Vagina (tissue), 2 donors: ENCODE data around the gene TTC34. TPM values are rescaled to one million over a fixed set of nuclear protein-coding genes. Genes with fewer than 3 reads are reported as not detected.
A peak's percentile ranks its signal among the peaks of the same experiment; 100 is the strongest.

Source experiments
- DNase-seq, 2 donors: peaks; one replicate each; pipeline ENCODE4 v3.0.0-alpha.2; 2017; ENCODE audit errors: extremely low spot score in 2 of 2
- H3K27ac ChIP-seq: fragments of 200-600 bp; sonication (generic); one replicate; pipeline ENCODE4 v1.5.1; 2019
- H3K27me3 ChIP-seq: fragments of 200-600 bp; sonication (generic); one replicate; pipeline ENCODE4 v1.5.1; 2019
- H3K36me3 ChIP-seq, 2 donors: fragments of 200-600 bp; sonication (generic); one replicate each; pipeline ENCODE4 v1.5.1; 2017 to 2019
- H3K4me1 ChIP-seq: fragments of 200-600 bp; sonication (generic); one replicate; pipeline ENCODE4 v1.5.1; 2019
- H3K4me3 ChIP-seq, 2 donors: fragments of 200-600 bp; sonication (generic); 1 replicate in 1 of 2; 2 replicates in 1 of 2; pipeline ENCODE4 v1.5.1; 2016 to 2019
- H3K9me3 ChIP-seq: fragments of 200-600 bp; sonication (generic); one replicate; pipeline ENCODE4 v1.5.1; 2019
- POLR2A ChIP-seq, 2 donors: fragments of 450-650 bp; IDR thresholded peaks; one replicate each; pipeline ENCODE4 v1.6.1; 2017; ENCODE audit warnings: antibody characterized with exemption in 2 of 2, mild to moderate bottlenecking in 2 of 2, moderate library complexity in 2 of 2
- POLR2AphosphoS5 ChIP-seq, 2 donors: sonication (generic); formaldehyde crosslinking; IDR thresholded peaks; one replicate each; pipeline ENCODE4 v1.9.0; 2017; ENCODE audit warnings: antibody characterized with exemption in 2 of 2, mild to moderate bottlenecking in 2 of 2, low read depth in 1 of 2; ENCODE audit not compliant: insufficient read depth in 1 of 2
- intact Hi-C: fragments of 100-400 bp; cut with DNase I; formaldehyde crosslinking; loops from one replicate; pipeline ENCODE4 v1.15.1; 2023
- total RNA-seq: library from RNA; depleted of rRNA; stranded (reverse); fragments of >200 nt; gene quantifications from one replicate; pipeline ENCODE4 v1.2.3, GENCODE V29; 2016
- TF ChIP-seq, protein P1 (sequence below), 3 experiments: fragments of 450-650 bp in 2 of 3; fragments of 200-600 bp in 1 of 3; sonication (generic) in 1 of 3; IDR thresholded peaks; one replicate each; pipeline ENCODE4 v1.5.1; 2017 to 2019; ENCODE audit warnings: antibody characterized with exemption in 3 of 3, mild to moderate bottlenecking in 2 of 3, moderate library complexity in 2 of 3

The TTC34 gene
- total RNA-seq, 1 donor from 2014 or later: under 0.01 TPM

DNA sequence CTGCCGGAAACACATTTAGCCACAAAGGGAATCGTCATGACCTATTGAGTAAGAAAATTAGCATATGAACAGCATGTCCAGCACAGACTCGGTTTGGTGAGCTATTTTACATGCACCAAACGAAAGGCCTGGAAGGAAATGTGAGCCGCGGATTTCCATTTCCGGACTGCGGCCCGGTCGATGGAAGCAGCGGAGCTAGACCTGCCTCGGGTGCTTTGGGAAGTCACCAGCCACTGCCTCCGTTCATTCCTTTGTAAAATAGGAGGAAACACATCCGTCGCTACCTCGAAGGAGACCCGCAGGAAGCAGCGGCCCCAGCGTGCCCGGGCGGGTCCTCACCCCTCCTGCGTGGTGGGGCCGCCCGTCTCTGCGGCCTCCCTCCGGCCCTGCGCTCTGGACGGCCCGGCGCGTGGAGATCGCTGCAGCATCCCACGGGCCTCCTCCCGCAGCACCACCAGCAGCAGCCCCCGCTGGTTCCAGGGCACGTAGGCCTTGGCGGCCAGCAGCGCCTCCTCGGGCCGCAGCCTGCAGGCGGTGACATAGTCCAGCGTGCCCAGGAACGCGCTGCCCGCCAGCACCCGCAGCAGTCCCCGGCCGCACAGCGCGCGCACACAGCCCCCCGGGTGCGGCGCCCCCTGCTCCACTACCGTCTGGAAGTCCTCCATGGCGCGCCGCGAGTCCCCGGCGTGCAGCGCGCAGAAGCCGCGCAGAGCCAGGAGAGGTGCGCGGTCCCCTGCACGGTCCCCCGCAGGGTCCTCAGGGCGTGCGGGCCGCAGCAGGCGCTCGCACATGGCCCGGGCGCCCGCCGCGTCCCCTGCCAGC lies 12.1 kb downstream of the TTC34 start:
- H3K4me3 ChIP-seq: no peak overlapping the region
- no peaks in the 10 kb centered on the region for H3K36me3 ChIP-seq
- no peaks in the 10 kb centered on the region for H3K4me1 ChIP-seq
- H3K9me3 ChIP-seq: peaks cover 4% of the 10 kb centered on the region
- DNase-seq: no peak
- no peak overlapping the region for H3K27ac ChIP-seq
- intact Hi-C loops: no loop called here
- TF ChIP-seq POLR2A (IDR thresholded peaks at IDR 0.05): no peak
- TF ChIP-seq, protein P1, sequence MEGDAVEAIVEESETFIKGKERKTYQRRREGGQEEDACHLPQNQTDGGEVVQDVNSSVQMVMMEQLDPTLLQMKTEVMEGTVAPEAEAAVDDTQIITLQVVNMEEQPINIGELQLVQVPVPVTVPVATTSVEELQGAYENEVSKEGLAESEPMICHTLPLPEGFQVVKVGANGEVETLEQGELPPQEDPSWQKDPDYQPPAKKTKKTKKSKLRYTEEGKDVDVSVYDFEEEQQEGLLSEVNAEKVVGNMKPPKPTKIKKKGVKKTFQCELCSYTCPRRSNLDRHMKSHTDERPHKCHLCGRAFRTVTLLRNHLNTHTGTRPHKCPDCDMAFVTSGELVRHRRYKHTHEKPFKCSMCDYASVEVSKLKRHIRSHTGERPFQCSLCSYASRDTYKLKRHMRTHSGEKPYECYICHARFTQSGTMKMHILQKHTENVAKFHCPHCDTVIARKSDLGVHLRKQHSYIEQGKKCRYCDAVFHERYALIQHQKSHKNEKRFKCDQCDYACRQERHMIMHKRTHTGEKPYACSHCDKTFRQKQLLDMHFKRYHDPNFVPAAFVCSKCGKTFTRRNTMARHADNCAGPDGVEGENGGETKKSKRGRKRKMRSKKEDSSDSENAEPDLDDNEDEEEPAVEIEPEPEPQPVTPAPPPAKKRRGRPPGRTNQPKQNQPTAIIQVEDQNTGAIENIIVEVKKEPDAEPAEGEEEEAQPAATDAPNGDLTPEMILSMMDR (IDR thresholded peaks at IDR 0.05): no peak
- TF ChIP-seq POLR2AphosphoS5 (IDR thresholded peaks at IDR 0.05; ENCODE audit: insufficient read depth in 1 of 2, low read depth in 1 of 2): no peak
- H3K27me3 ChIP-seq: peaks cover 9% of the 10 kb centered on the region

DNA sequence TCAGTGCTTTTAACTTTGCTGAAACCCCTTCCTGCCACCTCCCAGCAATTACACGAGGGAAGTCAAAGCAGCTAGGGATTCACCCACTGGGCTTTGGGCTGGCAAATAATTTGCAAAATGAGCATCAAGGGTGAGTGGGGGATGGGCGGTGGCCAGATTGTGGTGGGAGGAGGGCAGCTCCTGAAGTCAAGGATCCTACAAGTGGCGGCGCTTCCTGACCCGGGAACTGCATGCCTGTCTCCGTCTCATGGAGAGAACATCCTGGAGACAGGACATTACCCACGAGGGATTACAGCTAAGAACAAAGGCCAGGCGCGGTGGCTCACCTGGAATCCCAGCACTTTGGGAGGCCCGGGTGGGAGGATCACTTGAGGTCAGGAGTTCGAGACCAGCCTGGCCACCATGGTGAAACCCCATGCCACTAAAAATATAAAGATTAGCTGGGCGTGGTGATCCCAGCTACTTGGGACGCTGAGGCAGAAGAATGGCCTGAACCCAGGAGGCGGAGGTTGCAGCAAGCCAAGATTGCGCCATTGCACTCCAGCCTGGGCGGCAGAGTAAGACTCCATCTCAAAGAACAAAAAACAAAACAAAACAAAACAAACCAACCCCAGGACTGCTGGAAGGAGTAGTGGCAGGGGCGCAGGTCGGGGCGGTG lies 12.9 kb downstream of the TTC34 start:
- no peak overlapping the region for H3K4me3 ChIP-seq
- DNase-seq: no peak
- no peak for TF ChIP-seq POLR2A (IDR thresholded peaks at IDR 0.05)
- TF ChIP-seq POLR2AphosphoS5 (IDR thresholded peaks at IDR 0.05; ENCODE audit: insufficient read depth in 1 of 2, low read depth in 1 of 2): no peak
- TF ChIP-seq, protein P1 (IDR thresholded peaks at IDR 0.05): no peak
- no peaks in the 10 kb centered on the region for H3K4me1 ChIP-seq
- no peaks in the 10 kb centered on the region for H3K9me3 ChIP-seq
- no peaks in the 10 kb centered on the region for H3K36me3 ChIP-seq
- intact Hi-C loops: no loop called here
- no peak overlapping the region for H3K27ac ChIP-seq
- peaks cover 9% of the 10 kb centered on the region for H3K27me3 ChIP-seq

DNA sequence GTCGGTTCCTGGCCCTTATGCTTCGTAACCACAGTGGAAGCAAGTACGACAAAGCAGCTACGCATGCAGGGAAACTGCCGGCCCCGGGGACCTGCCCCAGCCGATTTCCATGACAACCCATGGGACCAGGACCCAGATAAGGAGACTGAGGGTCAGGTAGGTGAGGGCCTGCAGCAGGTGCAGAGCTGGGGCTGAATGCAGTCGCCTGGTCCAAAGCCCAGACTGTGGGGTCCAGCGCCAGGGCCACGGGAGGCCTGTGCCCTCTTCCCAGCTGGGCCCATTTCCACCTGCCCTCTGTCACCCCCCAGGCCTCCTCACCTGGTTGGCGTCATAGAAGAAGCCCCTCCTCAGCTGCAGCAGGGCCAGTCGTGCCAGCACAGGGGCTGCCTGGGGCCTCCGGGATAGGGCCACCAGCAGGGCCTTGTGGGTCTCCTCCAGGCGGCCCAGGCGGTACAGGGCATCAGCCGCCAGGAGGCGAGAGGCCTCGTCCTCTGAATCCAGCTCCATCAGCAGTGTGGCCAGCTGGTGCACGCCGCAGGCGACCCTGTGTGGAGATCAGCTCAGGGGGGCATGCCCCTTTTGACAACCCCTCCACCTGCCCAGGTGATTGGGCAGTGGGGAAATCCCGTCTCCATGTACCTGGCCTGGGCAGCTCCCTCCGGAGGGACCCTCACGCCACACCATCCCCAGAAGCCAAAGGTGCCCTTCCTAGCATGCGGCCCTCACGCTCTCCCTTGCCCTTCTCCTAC lies 14.2 kb downstream of the TTC34 start:
- H3K27me3 ChIP-seq: peaks cover 9% of the 10 kb centered on the region
- intact Hi-C loops: no loop called here

DNA sequence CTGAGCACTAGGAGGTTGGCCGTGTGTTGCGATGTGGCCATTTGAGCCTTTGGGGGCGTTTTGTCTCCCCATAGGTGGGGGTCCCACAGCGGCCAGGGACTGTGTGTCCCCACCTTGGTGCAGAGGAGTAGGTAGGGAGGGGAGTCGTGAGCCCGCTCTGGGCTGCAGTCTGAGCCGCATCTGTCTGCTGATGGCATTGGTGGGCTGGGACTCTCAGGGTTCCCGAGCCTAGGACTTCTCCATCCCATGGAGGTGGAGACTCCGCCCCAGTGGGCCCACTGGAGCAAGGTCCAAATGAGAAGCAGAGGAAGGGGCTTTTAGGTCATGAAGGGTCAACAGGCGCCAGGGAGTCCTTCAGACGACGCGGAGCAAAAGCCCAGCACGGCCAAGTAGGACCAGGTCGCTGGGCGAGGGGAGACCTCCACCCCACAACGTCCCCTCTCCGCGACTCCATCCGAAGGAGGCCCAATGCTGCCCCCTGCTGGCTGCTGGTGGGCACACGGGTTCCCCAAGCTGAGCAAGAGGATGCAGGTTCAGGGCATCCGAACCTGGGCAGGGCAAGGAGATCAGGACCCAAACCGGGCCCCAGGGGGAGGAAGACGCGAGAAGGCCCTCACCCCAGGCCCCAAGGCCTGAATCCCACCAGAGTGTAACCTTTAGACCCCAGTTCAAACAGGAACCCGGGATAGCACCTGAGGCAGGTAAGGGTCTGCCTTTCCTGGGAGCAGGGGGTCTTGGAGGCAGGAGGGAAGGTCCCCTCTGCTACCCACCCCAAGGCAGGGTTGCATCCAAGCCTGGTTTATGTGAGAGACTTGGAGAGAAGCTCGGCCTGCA lies 14.9 kb downstream of the TTC34 start:
- intact Hi-C loops: no loop called here
- peaks cover 9% of the 10 kb centered on the region for H3K27me3 ChIP-seq
- no peak for DNase-seq

More for the DNA sequence above, 14.2 kb downstream of the TTC34 start:
- no peak overlapping the region for H3K4me3 ChIP-seq
- no peaks in the 10 kb centered on the region for H3K9me3 ChIP-seq
- no peaks in the 10 kb centered on the region for H3K36me3 ChIP-seq
- H3K4me1 ChIP-seq: no peaks in the 10 kb centered on the region
- no peak for DNase-seq
- H3K27ac ChIP-seq: no peak overlapping the region
- TF ChIP-seq, protein P1 (IDR thresholded peaks at IDR 0.05): no peak
- TF ChIP-seq POLR2AphosphoS5 (IDR thresholded peaks at IDR 0.05; ENCODE audit: insufficient read depth in 1 of 2, low read depth in 1 of 2): no peak
- TF ChIP-seq POLR2A (IDR thresholded peaks at IDR 0.05): no peak

More for the DNA sequence above, 14.9 kb downstream of the TTC34 start:
- no peak overlapping the region for H3K27ac ChIP-seq
- no peak overlapping the region for H3K4me3 ChIP-seq
- TF ChIP-seq POLR2A (IDR thresholded peaks at IDR 0.05): no peak
- TF ChIP-seq POLR2AphosphoS5 (IDR thresholded peaks at IDR 0.05; ENCODE audit: insufficient read depth in 1 of 2, low read depth in 1 of 2): no peak
- TF ChIP-seq, protein P1 (IDR thresholded peaks at IDR 0.05): peak; percentile 26 to 38 (median 36)
- no peaks in the 10 kb centered on the region for H3K4me1 ChIP-seq
- H3K9me3 ChIP-seq: no peaks in the 10 kb centered on the region
- H3K36me3 ChIP-seq: no peaks in the 10 kb centered on the region
